Mesothelial cell of epicardium (in vitro differentiated cells): Measurements from ENCODE around the gene PNN. TPM values are rescaled to one million over a fixed set of nuclear protein-coding genes. Genes with fewer than 3 reads are reported as not detected.
"Not testable (repeated sequence)": the region's sequence is repeated elsewhere in the genome, so short reads cannot be mapped to it uniquely, and the experiment has no call there.

ENCODE experiments used
- DNase-seq, 2 experiments: peaks; one replicate each; pipeline ENCODE4 v3.0.0; 2021; ENCODE audit warnings: low spot score in 2 of 2; ENCODE audit not compliant: unreplicated experiment in 2 of 2
- H3K27ac Mint-ChIP-seq: 2 replicates; pipeline ENCODE4 v1.8.0; 2021; ENCODE audit warnings: mixed read lengths
- H3K27me3 Mint-ChIP-seq: 2 replicates; pipeline ENCODE4 v1.8.0; 2021; ENCODE audit warnings: low read depth, mixed read lengths
- H3K36me3 Mint-ChIP-seq: 2 replicates; pipeline ENCODE4 v1.8.0; 2021; ENCODE audit warnings: mixed read lengths
- H3K4me1 Mint-ChIP-seq: 2 replicates; pipeline ENCODE4 v1.8.0; 2021; ENCODE audit warnings: mixed read lengths
- H3K4me3 Mint-ChIP-seq: 2 replicates; pipeline ENCODE4 v1.8.0; 2021; ENCODE audit warnings: mild to moderate bottlenecking, moderate library complexity, mixed read lengths
- H3K9me3 Mint-ChIP-seq: 2 replicates; pipeline ENCODE4 v1.8.0; 2021; ENCODE audit warnings: mixed read lengths
- total RNA-seq: library from RNA; stranded (reverse); gene quantifications from 3 replicates; pipeline ENCODE4 v1.2.1, GENCODE V29; 2021
- TF ChIP-seq, protein P1 (sequence below): fragments of 200-600 bp; sonication (generic); IDR thresholded peaks from one replicate; pipeline ENCODE4 v1.5.0; 2021; ENCODE audit warnings: antibody characterized with exemption; ENCODE audit not compliant: unreplicated experiment

Gene PNN
- 118 to 131 TPM (median 125 TPM) in 3 replicates for total RNA-seq

DNA sequence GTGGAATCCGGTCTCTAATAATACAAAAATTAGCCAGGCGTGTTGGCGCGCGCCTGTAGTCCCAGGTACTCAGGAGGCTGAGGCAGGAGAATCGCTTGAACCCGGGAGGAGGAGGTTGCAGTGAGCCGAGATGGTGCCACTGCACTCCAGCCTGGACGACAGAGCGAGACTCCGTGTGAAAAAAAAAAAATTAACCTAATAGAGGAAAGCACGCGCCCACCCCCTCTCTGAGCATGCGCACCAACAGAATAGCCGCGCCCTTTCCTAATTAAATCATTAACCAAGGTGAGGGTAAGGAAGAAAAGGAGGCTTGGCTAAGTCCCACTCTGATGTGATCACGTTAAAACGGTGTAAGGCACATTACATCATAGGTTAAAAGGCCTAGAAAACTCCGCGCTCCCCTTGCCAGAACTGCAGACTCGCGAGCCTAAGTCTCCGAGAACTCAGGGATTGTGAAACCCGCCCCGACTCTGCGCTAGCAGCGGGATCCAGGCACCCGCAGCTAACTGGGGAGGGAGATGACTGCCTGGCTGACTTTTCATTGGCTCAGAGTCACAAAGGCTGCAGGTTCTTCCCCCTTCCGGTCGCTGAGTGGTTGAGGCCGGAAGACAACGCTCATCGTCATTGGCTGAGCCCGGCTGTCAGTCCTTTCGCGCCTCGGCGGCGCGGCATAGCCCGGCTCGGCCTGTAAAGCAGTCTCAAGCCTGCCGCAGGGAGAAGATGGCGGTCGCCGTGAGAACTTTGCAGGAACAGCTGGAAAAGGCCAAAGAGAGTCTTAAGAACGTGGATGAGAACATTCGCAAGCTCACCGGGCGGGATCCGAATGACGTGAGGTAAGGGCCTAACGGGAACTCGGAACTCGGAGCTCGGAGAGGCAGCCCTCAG, at the start of gene PNN:
PNN (plus strand) TSS at position 695 of the 885 bp plus-strand sequence; CDS start at position 721, 26 bp downstream.
- H3K4me3 Mint-ChIP-seq: peak within 1 kb of the TSS; percentile 95
- peak; percentile 90 to 94 for DNase-seq
- H3K27me3 Mint-ChIP-seq: no peaks in the 10 kb centered on the region
- H3K9me3 Mint-ChIP-seq: no peaks in the 10 kb centered on the region
- peaks cover 18% of the 10 kb centered on the region for H3K36me3 Mint-ChIP-seq
- peaks cover 14% of the 10 kb centered on the region for H3K4me1 Mint-ChIP-seq
- H3K27ac Mint-ChIP-seq: peak within 1 kb of the TSS; percentile 100
- TF ChIP-seq, protein P1, sequence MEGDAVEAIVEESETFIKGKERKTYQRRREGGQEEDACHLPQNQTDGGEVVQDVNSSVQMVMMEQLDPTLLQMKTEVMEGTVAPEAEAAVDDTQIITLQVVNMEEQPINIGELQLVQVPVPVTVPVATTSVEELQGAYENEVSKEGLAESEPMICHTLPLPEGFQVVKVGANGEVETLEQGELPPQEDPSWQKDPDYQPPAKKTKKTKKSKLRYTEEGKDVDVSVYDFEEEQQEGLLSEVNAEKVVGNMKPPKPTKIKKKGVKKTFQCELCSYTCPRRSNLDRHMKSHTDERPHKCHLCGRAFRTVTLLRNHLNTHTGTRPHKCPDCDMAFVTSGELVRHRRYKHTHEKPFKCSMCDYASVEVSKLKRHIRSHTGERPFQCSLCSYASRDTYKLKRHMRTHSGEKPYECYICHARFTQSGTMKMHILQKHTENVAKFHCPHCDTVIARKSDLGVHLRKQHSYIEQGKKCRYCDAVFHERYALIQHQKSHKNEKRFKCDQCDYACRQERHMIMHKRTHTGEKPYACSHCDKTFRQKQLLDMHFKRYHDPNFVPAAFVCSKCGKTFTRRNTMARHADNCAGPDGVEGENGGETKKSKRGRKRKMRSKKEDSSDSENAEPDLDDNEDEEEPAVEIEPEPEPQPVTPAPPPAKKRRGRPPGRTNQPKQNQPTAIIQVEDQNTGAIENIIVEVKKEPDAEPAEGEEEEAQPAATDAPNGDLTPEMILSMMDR: no peak

DNA sequence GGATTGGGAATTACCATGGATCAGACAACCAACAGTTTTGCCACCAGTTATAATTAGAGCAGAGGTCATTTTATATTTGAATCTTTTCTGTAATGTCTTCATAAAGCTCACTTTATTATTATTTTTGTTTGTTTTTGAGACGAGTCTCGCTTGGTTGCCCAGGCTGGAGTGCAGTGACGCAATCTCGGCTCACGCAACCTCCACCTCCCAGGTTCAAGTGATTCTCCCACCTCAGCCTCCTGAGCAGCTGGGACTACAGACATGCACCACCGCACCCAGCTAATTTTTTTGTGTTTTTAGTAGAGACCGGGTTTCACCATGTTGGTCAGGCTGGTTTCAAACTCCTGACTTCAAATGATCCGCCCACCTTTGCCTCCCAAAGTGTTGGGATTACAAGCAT, 37.2 kb upstream of the PNN start:
- not testable (repeated sequence) for DNase-seq, H3K9me3 Mint-ChIP-seq, H3K27ac Mint-ChIP-seq, H3K27me3 Mint-ChIP-seq, H3K4me1 Mint-ChIP-seq, H3K4me3 Mint-ChIP-seq
- peaks cover 48% of the 10 kb centered on the region for H3K36me3 Mint-ChIP-seq

DNA sequence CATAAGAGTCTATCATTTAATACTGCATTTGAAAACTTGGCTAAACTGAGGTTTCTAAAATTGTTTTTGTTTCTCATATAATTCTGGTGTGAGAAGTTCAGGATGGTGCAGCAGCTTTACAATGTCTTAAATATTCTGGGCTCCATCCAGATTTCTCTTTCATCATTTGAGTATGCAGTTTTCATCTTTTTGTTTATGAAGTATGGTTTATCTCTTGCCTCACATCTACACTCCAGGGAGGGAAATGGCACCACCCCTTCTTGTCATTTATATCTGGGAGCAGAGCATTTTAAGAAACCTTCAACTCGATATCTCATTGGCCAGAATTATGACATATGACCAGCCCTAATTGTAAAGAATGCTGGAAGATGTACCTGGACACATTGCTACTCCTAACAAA, 36.6 kb upstream of the PNN start:
- Mint-ChIP-seq H3K27ac (peak overlapping the region; percentile 14), H3K27me3 (no peaks in the 10 kb centered on the region), H3K4me1 (no peaks in the 10 kb centered on the region), H3K4me3 (no peak overlapping the region), H3K36me3 (peaks cover 50% of the 10 kb centered on the region), H3K9me3 (peaks cover 7% of the 10 kb centered on the region)
- TF ChIP-seq, protein P1: no peak
- no peak for DNase-seq

DNA sequence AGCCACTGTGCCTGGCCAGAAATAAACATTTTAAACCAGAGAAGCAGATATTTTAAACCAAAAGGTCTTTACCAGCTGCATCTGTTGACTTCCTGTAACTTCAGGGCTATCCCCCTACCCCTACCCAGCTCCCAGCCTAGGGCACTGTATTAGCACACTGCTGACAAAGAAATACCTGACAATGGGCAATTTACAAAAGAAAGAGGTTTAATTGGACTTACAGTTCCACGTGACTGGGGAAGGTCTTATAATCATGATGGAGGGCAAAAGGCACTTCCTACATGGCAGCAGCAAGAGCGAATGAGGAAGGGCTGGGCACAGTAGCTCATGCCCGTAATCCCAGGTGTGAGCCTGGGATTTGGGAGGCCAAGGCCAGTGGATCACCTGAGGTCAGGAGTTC, 34.9 kb upstream of the PNN start:
- TF ChIP-seq, protein P1: no peak
- Mint-ChIP-seq H3K4me3 (no peak overlapping the region), H3K4me1 (no peaks in the 10 kb centered on the region), H3K27ac (no peak overlapping the region), H3K36me3 (peaks cover 39% of the 10 kb centered on the region), H3K27me3 (no peaks in the 10 kb centered on the region), H3K9me3 (peaks cover 7% of the 10 kb centered on the region)
- no peak for DNase-seq

DNA sequence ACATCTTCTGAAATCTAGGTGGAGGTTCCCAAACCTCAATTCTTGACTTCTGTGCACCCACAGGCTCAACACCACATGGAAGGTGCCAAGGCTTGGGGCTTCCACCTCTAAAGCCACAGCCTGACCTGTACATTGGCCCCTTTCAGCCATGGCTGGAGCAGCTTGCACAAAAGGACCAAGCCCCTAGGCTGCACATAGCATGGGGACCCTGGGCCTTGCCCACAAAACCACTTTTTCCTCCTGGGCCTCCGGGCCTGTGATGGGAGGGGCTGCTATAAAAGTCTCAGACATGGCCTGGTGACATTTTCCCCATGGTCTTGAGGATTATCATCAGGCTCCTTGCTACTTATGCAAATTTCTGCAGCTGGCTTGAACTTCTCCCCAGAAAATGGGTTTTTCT, 33.4 kb upstream of the PNN start:
- not testable (repeated sequence) for H3K27ac Mint-ChIP-seq, H3K9me3 Mint-ChIP-seq, H3K27me3 Mint-ChIP-seq, H3K4me3 Mint-ChIP-seq, DNase-seq, H3K4me1 Mint-ChIP-seq
- H3K36me3 Mint-ChIP-seq: peaks cover 35% of the 10 kb centered on the region

DNA sequence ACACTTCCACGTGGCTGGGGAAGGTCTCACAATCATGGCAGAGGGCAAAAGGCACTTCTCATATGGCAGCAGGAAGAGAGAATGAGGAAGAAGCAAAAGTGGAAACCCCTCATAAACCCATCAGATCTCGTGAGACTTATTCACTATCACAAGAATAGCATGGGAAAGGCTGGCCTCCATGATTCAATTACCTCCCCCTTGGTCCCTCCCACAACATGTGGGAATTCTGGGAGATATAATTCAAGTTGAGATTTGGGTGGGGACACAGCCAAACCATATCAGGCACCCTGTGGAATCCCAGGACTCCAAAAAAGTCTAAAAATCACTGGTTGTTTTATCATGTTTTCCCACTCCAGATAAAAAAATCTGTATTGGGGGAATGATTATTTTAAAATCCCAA, 31.8 kb upstream of the PNN start:
- H3K27ac Mint-ChIP-seq, H3K4me3 Mint-ChIP-seq, H3K4me1 Mint-ChIP-seq, H3K27me3 Mint-ChIP-seq, DNase-seq: not testable (repeated sequence)
- Mint-ChIP-seq H3K9me3 (peaks cover 10% of the 10 kb centered on the region), H3K36me3 (peaks cover 42% of the 10 kb centered on the region)

DNA sequence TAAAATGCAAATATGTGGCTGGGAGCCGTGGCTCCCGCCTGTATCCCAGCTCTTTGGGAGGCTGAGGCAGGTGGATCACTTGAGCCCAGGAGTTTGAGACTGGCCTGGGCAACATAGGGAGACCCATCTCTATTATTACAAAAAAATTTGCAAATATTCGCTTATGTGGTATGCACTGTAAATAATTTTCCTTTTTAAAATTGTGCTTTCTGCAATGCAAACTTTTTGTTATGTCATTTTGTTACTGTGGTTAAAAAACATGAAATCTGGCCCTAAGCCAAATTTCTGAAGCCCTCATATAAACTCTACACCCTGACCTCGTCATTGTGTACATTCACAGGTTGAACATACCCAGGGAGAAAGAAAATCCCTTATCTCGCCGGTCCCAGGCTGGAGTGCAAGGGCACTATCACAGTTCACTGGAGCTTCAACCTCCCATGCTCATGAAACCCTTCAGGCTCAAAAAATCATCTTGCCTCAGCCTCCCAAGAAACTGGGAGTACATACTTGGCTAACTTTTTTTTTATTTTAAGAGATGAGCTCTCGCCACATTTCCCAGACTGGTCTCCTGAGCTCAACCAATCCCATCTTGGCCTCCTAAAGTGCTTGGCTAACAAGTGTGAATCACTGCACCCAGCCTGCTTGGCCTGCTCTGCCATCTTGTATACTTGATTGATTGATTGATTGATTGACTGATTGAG, 29.6 kb upstream of the PNN start:
- no peak for DNase-seq
- H3K4me3 Mint-ChIP-seq: no peak overlapping the region
- peaks cover 10% of the 10 kb centered on the region for H3K9me3 Mint-ChIP-seq
- TF ChIP-seq, protein P1: no peak
- no peak overlapping the region for H3K27ac Mint-ChIP-seq
- no peaks in the 10 kb centered on the region for H3K27me3 Mint-ChIP-seq
- peaks cover 36% of the 10 kb centered on the region for H3K36me3 Mint-ChIP-seq
- H3K4me1 Mint-ChIP-seq: no peaks in the 10 kb centered on the region
